Amygdala (tissue), 56 donors: ENCODE results near the gene TDG.
A peak's percentile ranks its signal among the peaks of the same experiment; 100 is the strongest.

Experiments
- DNase-seq, 56 donors: peaks; one replicate each; lab custom pipeline; 2025; lab: John Stamatoyannopoulos, UW

TDG gene

DNA sequence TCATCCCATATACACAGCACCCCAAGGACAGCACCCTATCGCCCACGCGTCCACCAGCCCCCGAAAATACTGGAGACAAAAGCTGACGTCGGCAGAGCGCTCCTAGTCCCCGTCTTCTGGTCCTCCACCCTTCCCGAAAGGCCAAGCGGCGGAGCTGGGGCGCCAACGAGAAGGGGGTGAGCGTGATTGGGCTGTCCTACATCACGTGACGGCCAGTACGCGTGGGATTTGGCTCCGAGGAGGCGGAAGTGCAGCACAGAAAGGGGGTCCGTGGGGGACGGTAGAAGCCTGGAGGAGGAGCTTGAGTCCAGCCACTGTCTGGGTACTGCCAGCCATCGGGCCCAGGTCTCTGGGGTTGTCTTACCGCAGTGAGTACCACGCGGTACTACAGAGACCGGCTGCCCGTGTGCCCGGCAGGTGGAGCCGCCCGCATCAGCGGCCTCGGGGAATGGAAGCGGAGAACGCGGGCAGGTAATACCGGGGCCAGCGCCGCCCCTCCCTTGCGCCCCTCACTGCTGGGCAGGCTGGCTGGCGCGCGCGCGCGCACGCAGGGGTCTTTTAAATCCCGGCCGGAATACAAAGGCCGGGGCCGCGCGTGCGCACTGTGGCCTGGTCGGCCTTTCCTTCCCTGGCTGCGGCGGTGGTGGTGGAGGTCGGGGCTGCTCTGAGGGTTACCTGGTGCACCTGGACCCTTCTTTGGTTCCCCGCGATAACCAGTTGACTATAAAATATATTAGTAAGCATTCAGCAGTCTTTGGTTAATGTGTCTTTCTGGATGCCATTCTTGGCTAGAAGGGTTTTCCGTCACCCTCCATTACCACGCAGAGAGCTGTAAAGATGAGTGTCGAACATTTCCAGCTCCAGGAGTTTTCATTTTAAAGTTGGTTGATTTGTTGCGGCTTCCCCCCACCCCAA, at the start of gene TDG:
Gene TDG (plus strand): TSS at position 283 of the 915 bp plus-strand sequence. CDS start 166 bp downstream, at position 449.
- DNase-seq: peak; percentile 83 to 99 (median 97)

DNA sequence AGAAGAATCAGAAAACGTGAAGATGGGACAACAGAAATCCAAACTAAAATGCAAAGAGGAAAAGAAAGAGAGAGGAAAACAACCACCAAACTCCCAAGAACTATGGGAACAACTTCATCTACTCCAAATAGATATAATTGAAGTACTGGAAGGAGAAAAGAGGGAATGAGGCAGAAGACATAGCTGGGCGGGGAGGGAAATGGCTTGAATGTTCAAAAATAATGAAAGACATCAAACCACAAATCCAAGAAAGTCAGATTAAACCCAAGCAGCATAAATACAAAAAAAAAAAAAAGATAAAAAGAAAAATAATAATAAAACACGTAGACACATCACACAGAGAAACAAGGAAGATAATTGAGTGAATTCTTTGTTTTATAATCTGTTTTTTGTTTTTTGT, 47.8 kb upstream of the TDG start:
- DNase-seq: no peak

DNA sequence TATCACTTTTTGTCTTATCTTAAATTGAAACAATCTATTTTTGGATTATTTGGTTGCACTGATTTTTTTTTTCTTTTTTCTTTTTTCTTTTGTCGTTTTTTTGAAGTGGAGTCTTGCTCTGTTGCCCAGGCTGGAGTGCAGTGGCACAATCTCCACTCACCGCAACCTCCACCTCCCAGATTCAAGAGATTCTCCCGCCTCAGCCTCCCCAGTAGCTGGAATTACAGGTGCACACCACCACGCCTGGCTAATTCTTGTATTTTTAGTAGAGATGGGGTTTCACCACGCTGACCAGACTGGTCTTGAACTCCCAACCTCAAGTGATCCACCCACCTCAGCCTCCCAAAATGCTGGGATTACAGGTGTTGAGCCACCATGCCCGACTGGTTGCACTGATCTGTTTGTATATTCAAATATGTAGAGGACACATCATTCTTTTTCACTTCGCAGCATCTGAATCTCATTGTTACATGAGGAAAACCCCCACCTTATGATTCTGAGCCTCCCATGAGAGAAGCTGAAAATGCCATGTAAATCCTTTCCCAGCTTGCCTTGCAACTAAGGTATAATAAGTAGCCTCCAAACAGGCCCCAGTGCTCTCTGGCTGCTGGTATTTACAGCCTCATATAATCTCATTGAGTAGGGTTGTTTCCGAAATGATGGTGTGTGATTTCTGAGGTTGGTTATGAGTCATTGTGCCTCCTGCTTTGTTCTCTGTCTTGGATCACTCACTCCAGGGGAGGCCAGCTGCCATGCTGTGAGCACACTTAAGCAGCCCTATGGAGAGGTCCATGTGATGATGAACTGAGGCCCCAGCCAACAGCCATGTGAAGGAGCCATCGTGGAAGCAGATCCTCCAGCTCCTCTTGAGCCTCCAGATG, 40.7 kb upstream of the TDG start:
- DNase-seq: no peak

DNA sequence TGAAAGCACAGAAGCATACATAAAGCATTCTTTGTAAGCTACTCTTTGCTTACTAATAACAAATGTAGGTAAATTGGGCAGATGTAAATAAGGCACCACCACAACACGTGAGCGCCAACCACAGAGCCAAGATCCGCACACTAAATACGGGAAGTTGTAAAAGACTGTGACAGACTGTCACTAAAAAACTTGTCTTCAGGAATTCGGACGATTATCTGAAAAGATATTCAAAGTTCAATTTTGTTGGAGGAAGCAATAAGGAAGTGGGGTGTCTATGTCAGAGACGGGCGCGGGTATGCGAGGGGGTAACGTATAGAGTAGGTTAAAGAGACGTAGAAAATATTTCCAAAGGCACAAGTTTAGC, 37.0 kb upstream of the TDG start:
- DNase-seq: peak in 8 of 56 donors; percentile 1 to 43 (median 6)

DNA sequence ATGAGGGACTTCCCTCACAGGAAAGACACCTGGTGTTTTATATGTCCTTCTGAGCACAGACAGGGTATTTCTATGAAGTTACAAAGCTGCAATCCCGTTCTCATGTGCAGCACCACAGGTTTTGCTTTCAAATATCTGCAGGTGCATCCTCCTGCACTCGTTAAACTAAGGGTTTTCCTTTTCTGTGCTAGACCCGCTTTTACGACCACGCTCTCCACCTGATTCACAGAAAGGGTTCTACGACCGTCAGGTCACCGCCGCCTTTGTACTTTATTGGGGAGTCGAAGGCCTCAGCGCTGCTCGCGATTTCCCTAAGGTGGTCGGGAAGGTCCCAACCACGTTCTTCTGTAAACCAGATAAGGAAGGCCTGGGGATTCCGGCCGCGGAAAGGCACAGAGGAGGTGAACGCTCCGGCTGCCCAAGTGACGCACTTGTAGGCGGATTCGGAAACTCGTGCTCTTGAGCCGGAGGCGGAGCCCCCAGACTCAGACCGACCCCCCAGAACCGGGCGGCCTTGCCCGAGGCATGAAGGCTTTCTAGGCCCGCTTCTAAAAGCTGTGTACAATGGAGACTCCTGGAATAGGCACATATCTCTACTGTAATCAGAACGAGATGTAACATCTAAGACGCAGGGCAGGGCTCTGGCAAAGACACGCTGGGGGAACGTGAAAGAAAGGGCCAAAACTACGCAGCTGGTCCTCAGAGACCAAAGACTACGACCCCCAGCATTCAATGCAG, 36.5 kb upstream of the TDG start:
- peak in 49 of 56 donors; percentile 50 to 97 (median 87) for DNase-seq

DNA sequence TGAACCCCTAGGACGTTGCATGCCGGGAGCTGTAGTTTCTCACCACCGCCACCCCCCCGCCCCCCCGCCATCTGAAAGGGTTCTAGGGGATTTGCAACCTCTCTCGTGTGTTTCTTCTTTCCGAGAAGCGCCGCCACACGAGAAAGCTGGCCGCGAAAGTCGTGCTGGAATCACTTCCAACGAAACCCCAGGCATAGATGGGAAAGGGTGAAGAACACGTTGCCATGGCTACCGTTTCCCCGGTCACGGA, 36.0 kb upstream of the TDG start:
- DNase-seq: peak in 31 of 56 donors; percentile 82 to 98 (median 94)

DNA sequence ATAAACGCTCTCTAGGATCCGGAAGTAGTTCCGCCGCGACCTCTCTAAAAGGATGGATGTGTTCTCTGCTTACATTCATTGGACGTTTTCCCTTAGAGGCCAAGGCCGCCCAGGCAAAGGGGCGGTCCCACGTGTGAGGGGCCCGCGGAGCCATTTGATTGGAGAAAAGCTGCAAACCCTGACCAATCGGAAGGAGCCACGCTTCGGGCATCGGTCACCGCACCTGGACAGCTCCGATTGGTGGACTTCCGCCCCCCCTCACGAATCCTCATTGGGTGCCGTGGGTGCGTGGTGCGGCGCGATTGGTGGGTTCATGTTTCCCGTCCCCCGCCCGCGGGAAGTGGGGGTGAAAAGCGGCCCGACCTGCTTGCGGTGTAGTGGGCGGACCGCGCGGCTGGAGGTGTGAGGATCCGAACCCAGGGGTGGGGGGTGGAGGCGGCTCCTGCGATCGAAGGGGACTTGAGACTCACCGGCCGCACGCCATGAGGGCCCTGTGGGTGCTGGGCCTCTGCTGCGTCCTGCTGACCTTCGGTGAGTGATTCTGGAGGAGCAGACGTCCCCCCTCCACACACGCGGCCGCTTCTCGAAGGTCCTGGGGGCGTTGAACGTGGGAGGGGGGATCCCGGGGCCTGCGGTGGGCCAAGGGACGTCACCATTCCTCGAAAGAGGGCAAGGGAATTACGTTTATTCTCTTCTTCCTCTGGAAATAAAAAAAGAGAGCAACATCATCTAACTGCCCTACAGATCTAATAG, 35.5 kb upstream of the TDG start, which contains the start of gene HSP90B1:
Gene HSP90B1 (plus strand): TSS at position 377 of the 753 bp plus-strand sequence. CDS start 106 bp downstream, at position 483.
- DNase-seq: peak; percentile 89 to 100 (median 99)

DNA sequence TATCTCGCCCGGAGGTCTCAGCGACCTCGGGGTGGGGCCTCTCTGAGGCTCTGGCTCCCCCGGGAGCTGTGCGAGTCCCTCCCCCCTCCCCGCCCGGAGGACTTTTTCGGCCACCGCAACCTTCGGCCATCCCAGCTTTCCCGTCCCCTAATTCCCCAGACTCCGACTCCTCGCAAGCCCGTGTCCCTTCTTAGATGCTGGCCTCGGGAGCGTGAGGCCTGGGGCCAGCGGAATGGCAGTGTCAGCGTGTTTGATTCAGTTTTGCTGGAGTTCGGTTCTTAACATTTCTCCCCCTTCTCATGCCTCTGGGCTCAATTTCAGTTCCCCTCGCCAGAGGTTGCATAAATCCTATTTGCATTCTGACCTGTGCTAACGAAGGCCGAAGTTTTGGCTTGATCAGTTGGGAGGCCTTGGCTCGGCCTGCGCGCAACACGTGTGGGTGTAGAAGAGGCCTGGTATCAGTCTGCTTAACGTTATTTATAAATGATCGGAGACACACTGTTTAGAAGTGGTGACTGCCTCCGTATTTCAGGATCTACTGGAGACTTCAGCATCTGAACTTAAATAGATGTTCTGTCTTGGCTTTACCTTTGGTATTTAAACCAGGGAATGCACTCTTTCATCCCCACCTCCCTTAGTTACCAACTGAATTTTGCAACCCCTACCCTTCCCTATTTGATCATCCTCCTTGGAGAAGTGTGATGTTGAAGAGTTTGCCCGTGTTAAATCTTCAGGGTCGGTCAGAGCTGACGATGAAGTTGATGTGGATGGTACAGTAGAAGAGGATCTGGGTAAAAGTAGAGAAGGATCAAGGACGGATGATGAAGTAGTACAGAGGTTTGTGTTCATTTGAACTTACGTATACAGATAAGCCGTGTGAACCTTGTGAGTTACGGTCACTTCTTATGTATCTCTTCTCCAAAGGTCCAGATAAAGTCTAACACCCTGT, 34.6 kb upstream of the TDG start:
- DNase-seq: peak in 20 of 56 donors; percentile 5 to 46 (median 20)

DNA sequence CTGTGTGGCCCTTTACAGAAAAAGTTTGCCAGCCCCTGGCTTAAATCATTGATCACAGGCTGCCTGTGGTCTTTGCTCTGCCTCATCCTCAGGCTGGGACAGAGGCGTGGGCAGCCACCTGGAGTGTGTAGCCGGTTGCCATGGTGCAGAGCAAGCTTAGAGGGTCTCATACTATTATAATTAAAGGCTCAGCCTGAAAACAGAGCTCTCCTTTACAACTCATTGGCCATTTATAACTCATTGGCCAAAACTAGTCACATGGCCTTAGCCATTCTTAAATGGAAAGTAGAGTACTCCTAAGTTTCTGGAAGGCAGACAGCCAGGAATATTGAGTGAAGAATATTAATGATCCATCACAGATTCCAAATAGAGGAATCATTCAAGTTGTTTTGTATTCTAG, 32.4 kb upstream of the TDG start:
- no peak for DNase-seq

DNA sequence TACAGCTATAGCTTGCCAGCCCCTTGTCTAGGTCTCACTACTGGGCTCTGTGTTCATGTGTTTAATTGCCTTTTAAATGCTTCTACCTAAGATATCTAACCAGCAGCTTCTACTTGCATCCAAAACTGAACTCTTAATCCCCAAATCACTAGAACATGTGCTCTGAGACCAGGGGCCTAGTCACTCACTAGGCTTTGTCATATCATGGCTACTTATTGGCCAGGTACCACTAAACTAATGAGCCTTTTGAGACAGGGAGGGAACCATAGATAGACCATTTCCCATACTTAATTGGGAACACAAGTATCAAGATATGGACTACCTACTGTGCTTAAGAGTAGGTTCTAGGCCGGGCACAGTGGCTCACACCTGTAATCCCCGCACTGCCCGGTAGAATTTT, 29.0 kb upstream of the TDG start:
- no peak for DNase-seq

DNA sequence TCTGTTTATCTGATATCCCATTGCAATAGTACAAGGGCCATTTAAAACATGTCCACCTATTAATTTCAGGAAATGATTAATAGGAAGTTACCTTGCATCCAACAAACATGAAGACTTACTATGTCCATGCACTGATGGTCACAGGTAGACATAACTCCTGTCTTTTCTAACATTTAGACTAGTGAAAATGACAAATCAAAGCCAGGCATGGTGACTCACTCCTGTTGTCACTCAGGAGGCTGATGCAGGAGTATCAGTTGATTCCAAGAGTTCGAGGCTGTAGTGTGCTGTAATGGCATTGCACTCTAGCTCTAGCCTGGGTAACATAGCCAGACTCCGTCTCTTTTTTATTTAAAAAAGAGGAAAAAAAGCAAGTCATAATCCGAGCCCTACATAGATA, 20.7 kb upstream of the TDG start:
- DNase-seq: no peak

DNA sequence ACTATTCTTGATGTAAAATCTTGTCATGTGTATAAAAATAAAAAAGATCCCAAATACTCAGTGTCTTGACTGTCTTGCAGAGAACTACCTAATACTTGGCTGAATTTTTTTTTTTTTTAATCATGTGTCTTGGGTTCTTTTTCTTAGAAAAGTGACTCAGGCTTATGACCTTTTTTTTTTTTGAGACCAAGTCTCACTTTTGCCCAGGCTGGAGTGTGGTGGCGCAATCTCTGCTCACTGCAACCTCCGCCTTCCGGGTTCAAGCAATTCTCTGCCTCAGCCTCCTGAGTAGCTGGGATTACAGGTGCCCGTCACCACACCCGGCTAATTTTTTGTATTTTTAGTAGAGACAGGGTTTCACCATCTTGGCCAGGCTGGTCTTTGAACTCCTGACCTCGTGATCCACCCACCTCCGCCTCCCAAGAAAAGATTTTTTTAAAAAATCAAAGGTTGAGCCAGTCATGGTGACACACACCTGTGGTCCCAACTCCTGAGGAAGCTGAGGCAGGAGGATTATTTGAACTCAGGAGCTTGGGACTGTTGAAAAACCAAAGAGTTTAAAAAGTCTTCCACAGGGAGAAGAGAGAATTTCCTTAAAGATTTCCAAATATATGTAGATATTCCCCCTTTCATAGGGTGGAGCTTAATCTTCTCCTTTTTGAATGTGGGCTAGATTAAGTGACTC, 17.7 kb upstream of the TDG start:
- DNase-seq: no peak

DNA sequence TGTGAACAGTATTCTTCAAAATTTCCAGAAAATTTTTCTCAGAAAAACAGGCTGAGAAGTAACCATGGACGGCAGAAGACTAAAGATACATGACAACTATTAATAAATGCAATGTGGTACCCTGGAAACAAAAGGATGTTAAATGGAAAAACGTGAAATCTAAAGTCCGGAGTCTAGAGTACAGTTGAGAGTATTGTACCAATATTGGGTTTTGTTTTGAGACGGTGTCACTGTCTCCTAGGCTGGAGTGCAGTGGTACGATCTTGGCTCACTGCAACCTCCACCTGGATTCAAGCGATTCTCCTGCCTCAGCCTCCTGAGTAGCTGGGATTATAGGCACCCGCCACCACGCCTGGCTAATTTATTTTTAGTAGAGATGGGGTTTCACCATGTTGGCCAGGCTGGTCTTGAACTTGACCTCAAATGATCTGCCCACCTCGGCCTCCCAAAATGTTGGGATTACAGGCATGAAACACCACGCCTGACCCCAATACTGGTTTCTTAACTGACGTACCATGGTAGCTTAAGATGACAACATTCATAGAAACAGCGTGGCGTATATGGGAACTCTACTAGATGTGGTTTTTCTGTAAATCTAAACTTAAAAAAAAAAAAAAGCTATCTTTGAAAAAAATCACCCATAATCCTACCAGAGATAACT, 16.8 kb upstream of the TDG start:
- DNase-seq: no peak

DNA sequence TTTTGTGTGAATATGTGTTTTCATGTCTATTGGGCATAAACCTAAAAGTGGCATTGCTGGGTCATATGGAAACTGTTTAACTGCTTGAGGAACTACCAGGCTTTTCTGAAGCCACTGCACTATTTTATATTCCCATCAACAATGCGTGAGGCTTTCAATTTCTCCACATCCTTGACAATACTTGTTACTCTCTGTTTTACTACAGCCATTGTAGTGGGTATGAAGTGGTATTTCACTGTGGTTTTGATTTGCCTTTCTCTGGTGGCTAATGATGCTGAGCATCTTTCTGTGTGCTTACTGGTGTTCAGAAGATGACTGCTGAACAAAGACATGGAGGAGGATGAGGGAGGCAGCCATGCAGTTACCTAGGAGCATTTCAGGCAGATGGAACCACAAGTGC, 13.2 kb upstream of the TDG start:
- DNase-seq: no peak

DNA sequence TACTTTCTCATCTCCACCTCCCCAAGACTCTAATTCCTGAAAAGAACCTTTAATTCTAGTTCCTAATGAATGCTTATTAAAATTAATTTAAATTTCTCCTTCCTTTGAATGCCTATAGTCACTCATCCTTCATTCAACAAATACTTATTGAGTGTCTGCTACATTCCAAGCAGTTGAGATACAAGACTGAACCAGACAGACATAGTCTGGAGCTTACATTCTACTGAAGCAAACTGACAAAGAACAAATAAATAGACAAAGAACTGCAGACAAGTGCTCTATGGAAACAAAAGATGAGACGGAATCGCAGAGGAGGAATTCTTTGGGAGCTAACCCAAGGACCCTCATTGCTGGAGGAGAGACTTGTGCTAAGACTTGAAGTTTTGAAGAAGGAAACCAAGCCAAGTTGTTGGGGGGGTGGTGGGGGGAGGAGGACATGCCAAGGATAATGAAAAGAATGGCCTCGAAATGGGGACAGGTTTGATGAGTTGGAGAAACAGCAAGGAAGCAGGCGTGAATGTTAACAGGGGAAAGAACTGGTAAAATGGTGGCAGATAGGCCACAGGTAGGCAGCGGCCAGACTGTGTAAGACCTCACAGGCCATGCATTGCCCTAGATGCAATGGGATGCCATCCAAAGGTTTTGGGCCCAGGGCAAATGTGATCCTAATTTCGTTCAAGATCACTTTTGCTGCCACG, 9.7 kb upstream of the TDG start:
- DNase-seq: no peak

DNA sequence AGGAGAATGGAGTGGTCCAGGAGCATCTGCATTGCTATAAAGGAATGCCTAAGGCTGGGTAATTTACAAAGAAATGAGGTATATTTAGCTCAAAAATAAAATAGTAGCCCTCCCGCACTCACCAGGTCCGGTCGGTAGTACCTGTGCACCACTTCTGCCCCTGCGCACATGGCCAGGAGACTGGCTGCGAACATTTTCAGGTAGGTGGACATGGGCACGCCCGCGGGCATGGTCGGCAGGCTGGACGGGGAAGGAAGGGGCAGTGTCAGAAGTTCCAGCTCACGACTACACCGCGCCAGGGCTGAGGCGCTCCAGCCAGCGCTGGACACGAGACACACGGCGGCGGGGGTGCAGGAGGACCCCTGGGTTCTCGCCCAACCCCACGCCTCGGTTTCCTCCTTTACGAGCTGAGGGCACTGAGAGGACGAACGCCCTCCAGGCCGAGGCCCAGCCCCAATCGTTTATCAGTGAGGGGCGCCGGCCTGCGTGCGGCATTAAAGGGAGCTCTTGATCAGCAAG, 9.1 kb upstream of the TDG start:
- DNase-seq: peak in 13 of 56 donors; percentile 25 to 72 (median 46)

DNA sequence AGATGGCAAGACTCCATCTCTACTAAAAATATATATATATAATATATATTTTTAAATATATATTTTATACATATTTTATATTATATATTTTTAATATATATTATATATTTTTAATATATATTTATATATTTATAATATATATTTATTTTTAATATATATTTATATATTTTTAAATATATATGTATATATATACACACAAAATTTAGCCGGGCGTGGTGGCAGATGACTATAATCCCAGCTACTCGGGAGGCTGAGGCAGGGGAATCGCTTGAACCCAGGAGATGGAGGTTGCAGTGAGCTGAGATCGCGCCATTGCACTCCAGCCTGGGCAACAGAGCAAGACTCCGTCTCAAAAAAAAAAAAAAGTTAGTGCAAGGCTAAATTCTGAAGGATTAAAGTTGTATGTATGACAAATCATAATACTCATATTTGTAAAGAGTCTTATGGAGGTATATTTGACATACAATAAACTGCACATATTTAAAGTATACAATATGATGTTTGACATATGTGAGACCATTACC, 7.7 kb upstream of the TDG start:
- DNase-seq: no peak
